HepG2 (cell line): ENCODE data around the gene IFNAR2. TPM values are rescaled to one million over a fixed set of nuclear protein-coding genes. Genes with fewer than 3 reads are reported as not detected.

Experiments
- HBP1 ChIP-seq: IDR thresholded peaks from 2 replicates; pipeline ENCODE4 v1.6.1; 2016; ENCODE audit warnings: low read depth, control low read depth
- KAT2B ChIP-seq: fragments of 150-350 bp; IDR thresholded peaks from 2 replicates; pipeline ENCODE4 v1.6.1; 2014; ENCODE audit warnings: low read depth, low read length, borderline replicate concordance
- KIAA2018 ChIP-seq: sonication (generic); formaldehyde crosslinking; IDR thresholded peaks from 2 replicates; pipeline ENCODE4 v1.5.0; 2020; ENCODE audit warnings: mild to moderate bottlenecking, missing genetic modification reagents, borderline replicate concordance
- MIXL1 ChIP-seq: IDR thresholded peaks from 2 replicates; pipeline ENCODE4 v1.6.1; 2016
- MZF1 ChIP-seq: sonication (generic); formaldehyde crosslinking; IDR thresholded peaks from 2 replicates; pipeline ENCODE4 v1.8.1; 2023; ENCODE audit warnings: mild to moderate bottlenecking, missing genetic modification reagents, borderline replicate concordance
- RBAK ChIP-seq: sonication (generic); formaldehyde crosslinking; IDR thresholded peaks from 2 replicates; pipeline ENCODE4 v1.5.1; 2020; ENCODE audit warnings: mild to moderate bottlenecking, missing genetic modification reagents
- XBP1 ChIP-seq: sonication (generic); formaldehyde crosslinking; IDR thresholded peaks from 2 replicates; pipeline ENCODE4 v1.5.0; 2020; ENCODE audit warnings: missing genetic modification reagents
- ZBTB26 ChIP-seq: IDR thresholded peaks from 2 replicates; pipeline ENCODE4 v1.6.1; 2016; ENCODE audit warnings: missing compliant biosample characterization, missing genetic modification reagents, borderline replicate concordance
- ZBTB46 ChIP-seq: sonication (generic); formaldehyde crosslinking; IDR thresholded peaks from 2 replicates; pipeline ENCODE4 v1.4.0; 2020; ENCODE audit warnings: mild to moderate bottlenecking, missing genetic modification reagents, borderline replicate concordance
- ZNF232 ChIP-seq: sonication (generic); formaldehyde crosslinking; IDR thresholded peaks from 2 replicates; pipeline ENCODE4 v1.4.0; 2020; ENCODE audit warnings: missing genetic modification reagents, borderline replicate concordance
- ZNF263 ChIP-seq: sonication (generic); formaldehyde crosslinking; IDR thresholded peaks from 2 replicates; pipeline ENCODE4 v1.4.0; 2020; ENCODE audit warnings: missing genetic modification reagents
- ZNF337 ChIP-seq: sonication (generic); formaldehyde crosslinking; IDR thresholded peaks from 2 replicates; pipeline ENCODE4 v1.5.1; 2020; ENCODE audit warnings: missing genetic modification reagents, low read depth, mild to moderate bottlenecking, borderline replicate concordance
- ZNF563 ChIP-seq: sonication (generic); formaldehyde crosslinking; IDR thresholded peaks from 2 replicates; pipeline ENCODE4 v1.8.0; 2022; ENCODE audit warnings: mild to moderate bottlenecking, moderate library complexity, missing genetic modification reagents
- ZSCAN20 ChIP-seq: sonication (generic); formaldehyde crosslinking; IDR thresholded peaks from 2 replicates; pipeline ENCODE4 v1.4.0; 2020; ENCODE audit warnings: missing genetic modification reagents, mild to moderate bottlenecking, borderline replicate concordance
- ZSCAN25 ChIP-seq: sonication (generic); formaldehyde crosslinking; IDR thresholded peaks from 2 replicates; pipeline ENCODE4 v1.8.0; 2022; ENCODE audit warnings: mild to moderate bottlenecking, missing genetic modification reagents
- polyA plus RNA-seq, 8 experiments: library from polyadenylated mRNA; depleted of rRNA in 3 of 8; stranded (reverse) in 7 of 8; unstranded in 1 of 8; fragments of >200 nt; fragmentation: Illumina TruSeq in 4 of 8; extraction: Trizol in 4 of 8; gene quantifications; 2 replicates each; pipeline versions ENCODE4 v1.2.1 to v1.2.3, GENCODE V29; 2011 to 2016; ENCODE audit warnings: low read depth in 4 of 8, missing spikeins in 1 of 8, mixed read lengths in 1 of 8; ENCODE audit not compliant: insufficient read depth in 1 of 8
- total RNA-seq, 5 experiments: library from RNA; depleted of rRNA; stranded (reverse); fragments of >200 nt; fragmentation: Illumina TruSeq; extraction: Trizol; gene quantifications; 2 replicates each; pipeline ENCODE4 v1.2.3, GENCODE V29; 2016; ENCODE audit warnings: low read depth in 1 of 5

Gene IFNAR2
- total and polyA plus RNA-seq, 2 of the 13 experiments (the other 11 are each of a cell fraction or from before 2014, with no cell fraction given), result 5.1 to 24.1 TPM

- no peak for TF ChIP-seq HBP1 (CRISPR knock-in tag)
- TF ChIP-seq ZBTB26 (CRISPR knock-in tag), result no peak
- 0 out of 2 replicates have a peak, but pooled peaks have one; percentile 26 for TF ChIP-seq ZNF232 (CRISPR knock-in tag)
- no peak for TF ChIP-seq ZNF337 (CRISPR knock-in tag)
- TF ChIP-seq ZNF563 (CRISPR knock-in tag), result peak; percentile 64
- TF ChIP-seq MZF1, result no peak
- no peak for TF ChIP-seq ZNF263
- no peak for TF ChIP-seq RBAK
- TF ChIP-seq ZSCAN20 (CRISPR knock-in tag), result no peak
- TF ChIP-seq KAT2B, result no peak
- TF ChIP-seq KIAA2018, result no peak
- TF ChIP-seq XBP1 (CRISPR knock-in tag), result no peak
- no peak for TF ChIP-seq MIXL1
- no peak for TF ChIP-seq ZBTB46 (CRISPR knock-in tag)
- peak; percentile 92 for TF ChIP-seq ZSCAN25 (CRISPR knock-in tag)
Measured at GRCh38 chr21:33229784-33230544, at the start of gene IFNAR2 (continued).
